NCI-H2227 (cell line): ENCODE measurements around the gene BARHL1.

ENCODE experiments used
- DNase-seq: peaks from one replicate; lab custom pipeline; 2025; ENCODE audit not compliant: unreplicated experiment; lab: John Stamatoyannopoulos, UW

Gene BARHL1

GRCh38 chr9:132610661-132611060, 28.3 kb downstream of the BARHL1 start:
- DNase-seq: no peak

DNA sequence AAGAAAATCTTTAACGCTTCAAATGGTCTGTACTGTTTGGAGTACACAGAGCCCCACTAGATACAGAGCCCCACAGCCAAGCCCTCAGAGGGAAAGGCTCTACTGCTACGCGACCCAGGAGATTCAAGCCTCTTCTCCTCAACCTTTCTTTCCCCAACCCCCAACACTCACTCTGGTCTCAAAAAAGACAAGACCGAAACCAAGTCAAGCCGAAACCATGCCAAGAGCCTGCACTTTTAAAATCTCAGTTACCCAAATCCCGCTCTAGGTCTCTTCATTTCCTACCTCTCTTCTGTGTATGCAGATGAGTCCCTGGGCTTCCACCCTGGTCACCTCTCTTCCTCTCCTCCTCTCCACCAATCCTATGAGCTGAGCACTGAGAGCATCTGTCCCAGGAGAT, 31.9 kb downstream of the BARHL1 start:
- DNase-seq: no peak

DNA sequence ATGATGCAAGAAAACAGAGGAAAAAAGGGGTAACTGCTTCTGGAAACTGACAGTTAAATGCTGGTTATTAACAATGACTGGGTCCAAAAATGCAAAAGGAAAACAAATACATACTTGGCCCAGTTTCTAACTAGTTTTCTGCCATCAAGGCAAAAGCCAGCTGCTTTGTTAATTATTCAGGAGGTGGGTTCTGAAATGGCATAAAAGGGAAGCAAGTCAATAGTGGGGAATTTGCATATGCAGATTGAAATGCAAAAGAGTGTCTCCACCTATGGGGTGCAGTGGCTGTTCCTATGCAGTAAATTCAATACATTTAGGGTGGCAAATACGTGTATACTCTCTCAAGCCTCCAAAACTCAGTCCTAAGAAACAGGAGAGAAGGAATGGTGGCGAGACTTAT, 33.4 kb downstream of the BARHL1 start:
- DNase-seq: no peak

- no peak for DNase-seq
Measured at GRCh38 chr9:132616725-132617124, 34.3 kb downstream of the BARHL1 start.

- DNase-seq: no peak
Measured at GRCh38 chr9:132622159-132622558, 39.8 kb downstream of the BARHL1 start.

- no peak for DNase-seq
Measured at GRCh38 chr9:132626285-132626684, 43.9 kb downstream of the BARHL1 start.

- no peak for DNase-seq
Measured at GRCh38 chr9:132627106-132627505, 44.7 kb downstream of the BARHL1 start.

- DNase-seq: no peak
Measured at GRCh38 chr9:132627594-132627993, 45.2 kb downstream of the BARHL1 start.

GRCh38 chr9:132628746-132629145, 46.3 kb downstream of the BARHL1 start:
- no peak for DNase-seq

GRCh38 chr9:132630116-132630515, 47.7 kb downstream of the BARHL1 start:
- DNase-seq: no peak

- DNase-seq: no peak
Measured at GRCh38 chr9:132630811-132631210, 48.4 kb downstream of the BARHL1 start.

GRCh38 chr9:132631280-132631679, 48.9 kb downstream of the BARHL1 start:
- DNase-seq: no peak

GRCh38 chr9:132631685-132632084, 49.3 kb downstream of the BARHL1 start:
- DNase-seq: no peak

- no peak for DNase-seq
Measured at GRCh38 chr9:132632413-132633129, 50.2 kb downstream of the BARHL1 start.

GRCh38 chr9:132634327-132634726, 51.9 kb downstream of the BARHL1 start:
- DNase-seq: no peak

- DNase-seq: no peak
Measured at GRCh38 chr9:132637351-132637750, 54.9 kb downstream of the BARHL1 start.

DNA sequence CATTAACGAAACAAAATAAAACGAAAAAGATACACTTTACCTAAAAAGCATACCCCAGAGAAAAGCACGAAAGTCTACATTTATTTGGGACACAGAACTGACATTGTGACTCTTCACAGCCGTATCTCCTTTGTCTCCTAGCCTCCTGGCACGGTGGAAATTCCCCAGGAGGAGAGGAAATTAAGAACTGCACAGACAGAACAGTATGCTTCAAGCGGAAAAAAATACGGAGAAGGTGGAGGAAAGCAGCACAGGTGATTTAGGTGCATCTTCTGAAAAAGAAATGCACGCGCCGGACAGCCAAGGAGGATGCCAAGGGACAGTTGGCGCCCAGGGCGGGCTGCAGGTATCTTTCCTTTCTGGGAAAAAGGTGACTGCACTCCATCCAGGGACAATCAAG, 55.4 kb downstream of the BARHL1 start:
- no peak for DNase-seq

DNA sequence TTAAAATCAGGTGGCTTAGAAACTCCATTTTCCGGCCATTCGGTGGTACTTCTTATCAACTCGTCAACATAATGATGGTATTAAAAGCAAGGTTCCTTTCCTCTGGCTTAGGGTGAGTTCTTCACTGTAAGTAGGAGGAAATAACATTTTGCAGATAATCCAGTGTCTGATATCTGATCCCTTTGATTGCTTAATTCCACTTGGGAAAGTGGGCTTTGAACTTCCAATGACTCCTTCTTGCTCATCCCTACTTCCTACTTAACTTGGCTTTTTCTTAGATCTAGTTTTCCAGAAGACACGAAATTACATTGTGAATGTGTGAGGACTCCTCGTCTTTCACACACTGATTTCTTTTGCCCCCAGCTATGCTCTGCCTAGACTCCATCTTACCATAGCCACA, 55.8 kb downstream of the BARHL1 start:
- no peak for DNase-seq

- no peak for DNase-seq
Measured at GRCh38 chr9:132639322-132639721, 56.9 kb downstream of the BARHL1 start.
